Tibial nerve (tissue), 4 donors: ENCODE results near the gene RNASEH2B.

Source experiments
- CTCF ChIP-seq, 5 experiments: fragments of 200-600 bp in 3 of 5; fragments of 450-650 bp in 2 of 5; sonication (generic) in 3 of 5; IDR thresholded peaks; one replicate each; pipeline ENCODE4 v1.5.1; 2016 to 2019; ENCODE audit warnings: antibody characterized with exemption in 5 of 5, mild to moderate bottlenecking in 3 of 5, moderate library complexity in 2 of 5
- EP300 ChIP-seq, 2 donors: sonication (generic); formaldehyde crosslinking; IDR thresholded peaks; one replicate each; pipeline ENCODE4 v1.6.1; 2017; ENCODE audit warnings: antibody characterized with exemption in 2 of 2, mild to moderate bottlenecking in 1 of 2

DNA sequence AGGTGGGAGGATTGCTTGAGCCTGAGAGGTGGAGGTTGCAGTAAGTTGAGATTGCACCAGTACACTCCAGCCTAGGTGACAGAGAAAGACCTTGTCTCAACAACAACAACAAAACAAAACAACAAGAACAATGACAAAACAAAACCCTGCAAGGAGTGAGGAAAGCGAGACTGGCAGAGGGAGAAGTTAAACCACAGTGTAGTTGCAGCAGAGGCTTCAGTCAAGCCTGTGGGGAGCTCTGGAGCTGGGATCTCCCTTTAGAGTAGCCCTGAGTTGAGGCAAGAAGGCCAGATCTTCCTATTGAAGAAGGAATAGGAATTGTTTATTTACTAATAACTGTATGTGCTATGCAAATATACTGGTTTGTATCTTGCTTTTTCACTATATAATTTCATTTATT lies 25.3 kb upstream of the RNASEH2B start:
- TF ChIP-seq CTCF (IDR thresholded peaks at IDR 0.05) (no peak), EP300 (IDR thresholded peaks at IDR 0.05) (no peak)
